Measurements from ENCODE around the gene EEF1A2. TPM values are rescaled to one million over a fixed set of nuclear protein-coding genes. Genes with fewer than 3 reads are reported as not detected.

EEF1A2 gene
- polyA plus RNA-seq (ENCODE audit: insufficient read length): 0.67 TPM
- long read RNA-seq, donor 1, partial matches to known transcripts: 1,917 of 2,008 reads
- long read RNA-seq, donor 1, other reads (novel, unspliced or antisense): 90 of 2,008 reads
- long read RNA-seq, donor 2: 0 reads
- long read RNA-seq, donor 3, partial matches to known transcripts: 0 of 1 reads
- long read RNA-seq, donor 3, other reads (novel, unspliced or antisense): 0 of 1 reads
- long read RNA-seq, donor 4: 0 reads
- long read RNA-seq, donor 5, partial matches to known transcripts: 1,609 of 1,659 reads
- long read RNA-seq, donor 5, other reads (novel, unspliced or antisense): 49 of 1,659 reads
- long read RNA-seq, donor 6, partial matches to known transcripts: 1,099 of 1,143 reads
- long read RNA-seq, donor 6, other reads (novel, unspliced or antisense): 44 of 1,143 reads
- long read RNA-seq, donor 7, partial matches to known transcripts: 1,749 of 1,808 reads
- long read RNA-seq, donor 7, other reads (novel, unspliced or antisense): 59 of 1,808 reads
- long read RNA-seq, donor 8: 0 reads

DNA sequence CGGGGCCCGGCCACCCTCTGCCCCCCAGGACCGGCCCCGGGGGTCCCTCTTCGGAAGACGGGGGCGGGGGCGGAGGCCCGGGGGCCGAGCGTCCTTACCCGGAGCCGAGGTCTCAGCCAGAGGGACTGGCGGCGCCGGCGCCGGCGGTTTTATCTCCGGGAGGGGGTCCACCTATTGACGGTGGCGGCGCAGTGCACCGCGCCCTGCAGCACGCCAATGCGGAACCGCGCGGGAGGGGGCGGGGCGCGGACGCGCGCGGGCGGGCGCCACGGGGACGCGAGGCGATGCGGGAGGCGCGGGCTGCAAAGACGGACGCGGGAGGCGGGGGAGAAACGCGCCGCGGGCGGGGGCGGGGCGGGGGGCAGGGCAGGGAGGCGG, at the start of gene EEF1A2:
EEF1A2 (minus strand) TSS at position 124 of the 378 bp plus-strand sequence. CDS start 1,320 bp downstream, outside the sequence.
- no peak for DNase-seq

- DNase-seq: no peak
Observed at GRCh38 chr20:63548542-63548941, 49.7 kb upstream of the EEF1A2 start.

DNA sequence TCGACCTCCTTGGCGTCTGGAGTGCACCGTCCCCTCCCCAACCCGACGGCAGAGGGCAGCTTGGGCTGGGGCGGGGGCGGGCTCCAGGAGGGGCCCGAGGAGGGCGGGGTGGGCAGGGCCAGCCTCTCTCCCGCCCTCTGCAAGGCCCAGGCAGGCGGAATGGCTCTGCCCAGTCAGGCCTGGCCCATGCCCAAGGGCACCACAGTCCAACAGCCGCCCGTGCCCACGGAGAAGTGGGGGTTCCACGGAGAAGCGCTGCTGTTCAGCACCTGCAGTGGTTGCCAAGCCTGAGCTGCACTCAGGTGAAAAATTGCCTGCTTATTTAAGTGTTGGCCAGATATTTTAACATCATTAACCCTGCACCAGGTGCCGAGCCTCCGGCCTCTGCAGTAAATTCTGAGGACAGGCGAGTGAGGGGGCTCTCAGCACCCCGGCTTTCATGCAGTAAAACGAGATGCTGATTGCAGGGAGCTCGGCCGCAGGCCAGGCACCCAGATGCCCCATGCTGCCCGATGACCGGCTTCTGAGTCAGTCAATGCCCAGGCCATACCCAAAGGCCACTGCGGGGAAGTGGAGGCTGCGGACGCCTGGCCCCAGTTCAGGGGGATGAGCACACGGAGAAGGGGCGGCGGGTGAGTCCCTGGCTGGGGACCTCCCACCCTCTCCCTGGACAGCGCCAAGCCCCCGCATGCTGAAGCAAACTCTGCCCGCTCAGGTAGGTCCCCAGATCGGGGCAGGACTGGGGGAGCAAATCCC, 49.0 kb upstream of the EEF1A2 start, which contains the start of gene SRMS:
SRMS (minus strand) TSS at position 25 of the 756 bp plus-strand sequence. CDS start 286 bp downstream, outside the sequence.
- DNase-seq: no peak

DNA sequence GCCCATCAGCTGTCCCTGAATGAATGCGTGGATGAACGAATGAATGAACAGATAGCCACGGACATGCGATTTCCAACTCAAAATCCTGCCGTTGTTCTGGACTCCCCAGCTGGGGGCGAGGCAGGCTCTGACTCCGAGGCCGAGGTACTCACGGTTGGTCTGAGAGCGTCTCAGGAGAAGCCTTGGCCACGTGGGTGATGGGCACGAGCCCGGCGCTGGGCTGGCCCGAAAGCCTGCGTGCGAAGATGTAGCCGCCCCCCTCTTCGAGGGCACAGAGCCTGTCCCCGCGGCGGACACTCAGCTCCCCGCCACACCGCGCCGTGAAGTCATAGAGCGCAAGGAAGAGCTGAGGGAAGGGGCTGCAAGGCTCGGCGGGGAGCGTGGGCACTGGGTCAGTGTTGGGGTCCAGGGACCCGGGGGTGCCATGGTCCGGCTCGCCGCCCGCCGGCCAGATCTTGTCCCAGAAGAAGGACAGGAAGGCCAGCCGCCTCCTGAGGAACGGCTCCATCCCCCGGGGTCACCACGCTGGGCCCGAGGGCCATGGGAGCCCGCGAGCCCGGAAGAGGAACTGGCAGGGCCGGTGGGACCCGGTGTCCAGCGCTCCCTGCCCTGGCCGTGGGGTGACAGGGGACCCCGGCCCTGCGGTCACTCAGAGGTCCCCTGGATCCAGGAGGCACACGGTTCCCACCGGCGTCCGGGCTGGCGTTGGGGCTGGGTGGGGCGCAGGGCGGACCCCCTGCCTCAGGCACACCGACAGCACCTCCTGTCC, 48.3 kb upstream of the EEF1A2 start:
- no peak for DNase-seq

- DNase-seq: no peak
Observed at GRCh38 chr20:63546256-63546955, 47.5 kb upstream of the EEF1A2 start.

GRCh38 chr20:63545814-63546213, 46.9 kb upstream of the EEF1A2 start:
- no peak for DNase-seq

- DNase-seq: no peak
Observed at GRCh38 chr20:63544958-63545516, 46.2 kb upstream of the EEF1A2 start.

GRCh38 chr20:63544241-63544957, 45.5 kb upstream of the EEF1A2 start:
- DNase-seq: no peak

- DNase-seq: no peak
Observed at GRCh38 chr20:63543733-63544132, 44.9 kb upstream of the EEF1A2 start.

DNA sequence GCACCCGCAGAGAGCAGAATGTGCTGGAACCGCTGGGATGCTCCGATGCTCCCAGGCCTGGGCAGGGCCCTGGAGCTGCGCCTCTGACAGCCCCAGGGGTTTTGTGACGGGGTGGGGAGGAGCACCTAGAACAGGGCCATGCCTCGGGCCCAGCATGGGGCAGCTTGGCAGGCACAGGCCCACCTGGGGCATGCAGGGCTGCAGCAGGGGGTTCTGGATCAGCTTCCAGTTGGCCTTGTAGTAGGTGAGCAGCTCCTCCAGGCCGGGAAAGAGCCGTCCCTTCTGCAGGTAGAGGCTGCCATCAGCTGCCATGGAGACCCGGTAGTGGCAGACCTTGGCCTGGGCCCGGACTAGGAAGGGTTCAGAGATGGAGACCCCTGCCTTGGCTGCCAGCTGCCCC, 44.2 kb upstream of the EEF1A2 start:
- DNase-seq: no peak

GRCh38 chr20:63542696-63543095, 43.8 kb upstream of the EEF1A2 start:
- DNase-seq: no peak

GRCh38 chr20:63542031-63542559, 43.2 kb upstream of the EEF1A2 start:
- no peak for DNase-seq

DNA sequence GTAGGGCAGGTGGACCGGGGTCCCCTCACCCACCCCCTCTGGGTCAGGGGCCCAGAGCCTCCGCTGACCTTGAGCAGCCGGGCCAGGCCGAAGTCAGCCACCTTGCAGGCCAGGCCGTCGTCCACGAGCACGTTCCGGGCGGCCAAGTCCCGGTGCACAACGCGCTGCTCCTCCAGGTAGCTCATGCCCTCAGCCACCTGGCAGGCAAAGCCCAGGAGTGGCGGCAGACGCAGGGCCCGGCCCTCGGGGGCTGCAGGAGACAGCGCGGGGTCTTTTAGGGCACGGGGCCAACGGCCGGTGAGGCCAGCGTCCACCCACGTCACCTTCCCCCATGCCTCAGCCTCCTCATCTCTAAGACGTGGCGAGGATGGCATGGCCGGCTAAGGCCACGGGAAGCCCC, 42.5 kb upstream of the EEF1A2 start:
- no peak for DNase-seq

GRCh38 chr20:63540417-63541186, 41.7 kb upstream of the EEF1A2 start:
- no peak for DNase-seq

DNA sequence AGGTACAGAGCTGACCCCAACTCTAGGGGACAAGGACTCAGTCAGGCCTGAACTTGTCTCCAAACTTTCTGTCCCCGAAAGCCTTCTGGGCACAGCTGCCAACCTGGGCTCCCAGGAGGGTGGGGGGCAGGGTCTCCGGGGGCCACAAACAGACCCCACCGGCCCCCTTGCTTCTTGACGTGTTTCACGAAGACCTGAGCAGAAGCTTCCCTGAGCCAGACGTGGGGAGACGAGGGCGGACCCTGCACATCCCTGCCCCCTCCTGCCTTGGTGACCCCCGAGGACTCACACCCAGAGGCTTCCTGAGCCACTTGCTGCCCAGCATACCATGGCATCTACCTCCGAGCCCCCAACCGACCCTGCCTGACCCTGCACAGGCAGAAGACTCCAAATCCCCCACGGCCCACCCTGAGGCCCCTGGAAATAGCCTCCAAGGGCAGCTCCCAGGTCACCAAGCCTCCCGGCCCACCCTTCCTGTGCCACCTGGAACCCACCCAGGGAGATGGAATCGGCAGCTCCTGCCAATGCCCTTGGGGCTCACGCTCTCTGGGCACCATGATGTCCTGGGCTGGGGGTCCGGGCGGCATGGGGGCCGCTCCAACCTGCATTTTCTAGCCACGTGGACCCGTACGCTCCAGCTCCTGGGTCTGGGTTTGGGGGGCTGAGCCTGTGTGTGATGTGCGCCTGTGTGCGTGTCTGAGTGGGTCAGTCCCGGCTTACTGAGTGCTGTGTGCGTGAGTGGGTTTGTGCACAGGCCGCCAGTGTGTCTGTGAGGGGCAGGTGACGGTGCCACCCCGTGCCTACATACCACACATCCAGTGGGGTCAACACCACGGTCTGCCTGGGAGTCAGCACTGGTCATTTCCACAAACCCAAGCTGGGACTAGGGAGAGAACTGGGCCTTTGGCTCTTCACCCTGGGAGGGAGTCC, 40.8 kb upstream of the EEF1A2 start:
- no peak for DNase-seq

- no peak for DNase-seq
Observed at GRCh38 chr20:63539092-63539430, 40.2 kb upstream of the EEF1A2 start.

DNA sequence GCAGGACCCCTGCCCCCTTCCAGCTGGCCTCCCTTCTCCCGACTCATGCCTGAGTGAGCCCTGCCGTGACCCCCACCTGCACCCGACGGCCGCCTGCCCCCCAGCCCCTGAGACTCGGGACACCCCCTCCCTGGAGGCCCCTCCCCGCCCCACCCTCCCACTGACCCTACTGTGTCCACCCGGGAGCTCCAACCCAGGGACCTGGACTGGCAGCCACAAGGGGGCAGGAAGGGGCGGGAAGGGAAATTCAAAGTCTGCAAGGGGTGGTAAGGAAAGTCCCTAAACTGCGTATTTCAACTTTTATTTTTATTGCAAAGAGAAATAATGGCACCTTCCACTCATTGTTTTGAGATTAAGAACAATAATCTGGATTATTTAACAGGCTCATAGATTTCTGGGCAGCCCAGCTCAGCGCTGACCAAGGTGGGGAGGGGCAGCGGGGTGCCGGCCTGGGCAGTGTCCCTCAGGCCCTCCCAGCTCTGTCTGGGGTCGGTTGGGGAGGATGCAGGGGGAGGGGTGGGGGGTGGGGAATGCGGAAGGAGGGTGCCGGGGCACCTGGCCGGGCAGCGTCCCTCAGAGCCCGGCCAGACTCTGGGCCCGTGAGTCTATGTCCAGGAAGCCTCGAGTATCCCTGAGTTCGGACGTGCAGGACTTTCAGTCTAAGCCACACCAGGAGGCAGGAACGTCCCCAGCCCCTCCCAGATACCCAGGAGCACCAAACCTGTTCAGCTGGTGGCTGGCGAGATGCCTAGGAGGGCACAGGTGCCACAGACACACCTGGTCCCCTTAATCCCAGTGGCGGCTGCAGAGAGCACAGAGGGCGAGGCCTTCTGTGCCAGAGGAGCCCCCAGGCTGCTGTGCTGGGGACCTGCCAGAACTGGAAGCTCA, 39.6 kb upstream of the EEF1A2 start:
- no peak for DNase-seq

Measured in left kidney (tissue), 8 donors.